PC-3 (cell line): ENCODE results near the gene IRF9.

Experiments
- CTCF ChIP-seq: fragments of 300-600 bp; sonication (generic); conservative IDR thresholded peaks from 2 replicates; pipeline ENCODE4 v1.5.1; 2017; ENCODE audit warnings: antibody characterized with exemption, low read depth, mild to moderate bottlenecking, low read length
- EZH2 ChIP-seq: fragments of 300-600 bp; sonication (generic); IDR thresholded peaks from one replicate; pipeline ENCODE4 v1.6.1; 2017; ENCODE audit warnings: antibody characterized with exemption, mild to moderate bottlenecking, low read length; ENCODE audit not compliant: unreplicated experiment

GRCh38 chr14:24150061-24150460 is 11.0 kb upstream of the IRF9 start:
- TF ChIP-seq CTCF (no peak), EZH2 (no peak)
